Dermis blood vessel endothelial cell (primary cell): ENCODE data around the gene ITGB1BP2. TPM values are rescaled to one million over a fixed set of nuclear protein-coding genes. Genes with fewer than 3 reads are reported as not detected.
"Not testable (repeated sequence)": the region's sequence is repeated elsewhere in the genome, so short reads cannot be mapped to it uniquely, and the experiment has no call there.

ENCODE experiments used
- DNase-seq: peaks from one replicate; pipeline ENCODE4 v3.0.0; 2010
- total RNA-seq: library from RNA; depleted of rRNA; stranded (reverse); fragments of >200 nt; gene quantifications from 2 replicates; pipeline ENCODE4 v1.2.3, GENCODE V29; 2014

The ITGB1BP2 gene
- total RNA-seq = 1.3 and 2.0 TPM in 2 replicates

- DNase-seq = no peak
Measured at GRCh38 chrX:71301195-71301924, at the start of gene ITGB1BP2. Gene ITGB1BP2, plus strand, starts transcription at chrX:71301750. Its CDS starts 57 bp downstream, at chrX:71301807.

GRCh38 chrX:71252221-71252620 is 49.3 kb upstream of the ITGB1BP2 start:
- DNase-seq = no peak

- DNase-seq = peak; percentile 66
Measured at GRCh38 chrX:71253253-71254091, 48.1 kb upstream of the ITGB1BP2 start.

GRCh38 chrX:71254092-71254963 is 47.2 kb upstream of the ITGB1BP2 start, which contains the start of gene ZMYM3:
Gene ZMYM3, minus strand, starts transcription at chrX:71254140. Its CDS starts 885 bp downstream, at chrX:71253255.
- DNase-seq = peak; percentile 88

- no peak for DNase-seq
Measured at GRCh38 chrX:71256051-71256450, 45.5 kb upstream of the ITGB1BP2 start.

GRCh38 chrX:71256856-71257255 is 44.7 kb upstream of the ITGB1BP2 start:
- DNase-seq = no peak

- DNase-seq = not testable (repeated sequence)
Measured at GRCh38 chrX:71268624-71269023, 32.9 kb upstream of the ITGB1BP2 start.

- DNase-seq = no peak
Measured at GRCh38 chrX:71269801-71270395, 31.7 kb upstream of the ITGB1BP2 start.

GRCh38 chrX:71272313-71272712 is 29.2 kb upstream of the ITGB1BP2 start:
- DNase-seq = not testable (repeated sequence)

- DNase-seq = not testable (repeated sequence)
Measured at GRCh38 chrX:71281300-71281699, 20.2 kb upstream of the ITGB1BP2 start.

- DNase-seq = peak; percentile 57
Measured at GRCh38 chrX:71282514-71283402, 18.8 kb upstream of the ITGB1BP2 start.

- DNase-seq = peak; percentile 98
Measured at GRCh38 chrX:71283403-71284143, 18.0 kb upstream of the ITGB1BP2 start, which contains the start of gene NONO. Gene NONO, plus strand, starts transcription at chrX:71283635. Its CDS starts 7,003 bp downstream, at chrX:71290638.

- DNase-seq = no peak
Measured at GRCh38 chrX:71285929-71286328, 15.6 kb upstream of the ITGB1BP2 start.

GRCh38 chrX:71291381-71291780 is 10.2 kb upstream of the ITGB1BP2 start:
- DNase-seq = no peak

GRCh38 chrX:71292669-71293365 is 8.7 kb upstream of the ITGB1BP2 start:
- no peak for DNase-seq

- DNase-seq = no peak
Measured at GRCh38 chrX:71296806-71297205, 4.7 kb upstream of the ITGB1BP2 start.

GRCh38 chrX:71298119-71298518 is 3.4 kb upstream of the ITGB1BP2 start:
- DNase-seq = no peak

- not testable (repeated sequence) for DNase-seq
Measured at GRCh38 chrX:71300064-71300463, 1.5 kb upstream of the ITGB1BP2 start.

- DNase-seq = not testable (repeated sequence)
Measured at GRCh38 chrX:71300495-71300894, 1.1 kb upstream of the ITGB1BP2 start.
